Endothelial cell (in vitro differentiated cells): ENCODE measurements around the gene KBTBD8. TPM values are rescaled to one million over a fixed set of nuclear protein-coding genes. Genes with fewer than 3 reads are reported as not detected.

Source experiments
- DNase-seq: peaks from one replicate; pipeline ENCODE4 v3.0.0; 2021; ENCODE audit warnings: low spot score
- H3K27ac Mint-ChIP-seq: one replicate; pipeline ENCODE4 v1.8.0; 2021; ENCODE audit warnings: mixed read lengths, inconsistent platforms; ENCODE audit not compliant: unreplicated experiment
- H3K27me3 Mint-ChIP-seq: one replicate; pipeline ENCODE4 v1.8.0; 2021; ENCODE audit warnings: mild to moderate bottlenecking, moderate library complexity, mixed read lengths, inconsistent platforms; ENCODE audit not compliant: unreplicated experiment
- H3K36me3 Mint-ChIP-seq: one replicate; pipeline ENCODE4 v1.8.0; 2021; ENCODE audit warnings: mild to moderate bottlenecking, low read depth, mixed read lengths, inconsistent platforms; ENCODE audit not compliant: unreplicated experiment
- H3K4me1 Mint-ChIP-seq: one replicate; pipeline ENCODE4 v1.8.0; 2021; ENCODE audit warnings: mild to moderate bottlenecking, mixed read lengths, inconsistent platforms; ENCODE audit not compliant: unreplicated experiment
- H3K4me3 Mint-ChIP-seq: one replicate; pipeline ENCODE4 v1.8.0; 2021; ENCODE audit warnings: mild to moderate bottlenecking, mixed read lengths, inconsistent platforms; ENCODE audit not compliant: unreplicated experiment
- H3K9me3 Mint-ChIP-seq: one replicate; pipeline ENCODE4 v1.8.0; 2021; ENCODE audit warnings: mixed read lengths, inconsistent platforms; ENCODE audit not compliant: unreplicated experiment
- CTCF ChIP-seq: fragments of 200-600 bp; sonication (generic); IDR thresholded peaks from one replicate; pipeline ENCODE4 v1.5.0; 2021; ENCODE audit warnings: antibody characterized with exemption; ENCODE audit not compliant: unreplicated experiment
- total RNA-seq: library from RNA; stranded (reverse); fragmentation: NEBNext Ultra II Directional; extraction: Animal tissue kit (Norgen Biotek cat#: 25700); gene quantifications from one replicate; pipeline ENCODE4 v1.2.1, GENCODE V29; 2021; ENCODE audit not compliant: unreplicated experiment

Gene KBTBD8
- total RNA-seq, 1 donor from 2014 or later: 6.3 TPM

DNA sequence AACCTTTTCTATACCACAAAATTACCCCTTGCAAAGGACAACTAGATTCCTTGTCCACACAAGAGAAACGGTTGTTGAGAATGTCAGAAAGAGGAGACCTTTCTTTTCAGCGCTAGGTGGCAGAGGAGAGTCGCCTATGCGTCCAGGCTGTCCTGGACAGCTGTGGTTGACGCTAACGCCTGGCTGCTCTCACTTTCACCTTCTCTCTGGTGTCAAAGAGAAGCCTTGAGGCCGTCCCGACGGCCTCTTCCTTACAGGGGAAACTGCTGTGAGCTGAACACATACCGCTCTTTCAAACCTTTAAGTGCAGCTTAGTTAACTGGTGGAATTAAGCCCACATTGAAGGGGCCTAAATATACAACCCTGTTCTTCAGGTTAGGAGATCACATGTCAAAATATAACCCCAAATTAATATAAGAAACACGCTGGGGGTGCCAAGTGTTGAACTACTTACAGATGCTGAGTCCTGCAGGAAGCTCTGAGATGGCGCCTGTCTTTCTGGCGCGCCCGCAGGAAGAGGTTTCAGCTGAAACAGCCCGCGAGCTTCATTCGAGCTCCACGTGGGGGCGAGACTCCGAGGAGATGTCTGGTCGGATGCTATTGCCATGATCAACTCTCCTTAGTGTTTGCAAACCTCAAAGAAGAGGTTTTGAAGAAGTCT lies 26.1 kb upstream of the KBTBD8 start:
- Mint-ChIP-seq H3K36me3 (no peaks in the 10 kb centered on the region), H3K27ac (peak overlapping the region; percentile 79), H3K9me3 (no peaks in the 10 kb centered on the region), H3K4me1 (peaks cover 6% of the 10 kb centered on the region), H3K4me3 (no peak overlapping the region), H3K27me3 (no peaks in the 10 kb centered on the region)
- peak; percentile 56 for TF ChIP-seq CTCF
- DNase-seq: peak; percentile 76

- Mint-ChIP-seq H3K27me3 (peaks cover 3% of the 10 kb centered on the region), H3K4me3 (no peak overlapping the region), H3K9me3 (no peaks in the 10 kb centered on the region), H3K36me3 (no peaks in the 10 kb centered on the region), H3K4me1 (no peaks in the 10 kb centered on the region), H3K27ac (no peak overlapping the region)
- TF ChIP-seq CTCF: no peak
- no peak for DNase-seq
Measured at GRCh38 chr3:66980791-66981190, 17.3 kb upstream of the KBTBD8 start.

DNA sequence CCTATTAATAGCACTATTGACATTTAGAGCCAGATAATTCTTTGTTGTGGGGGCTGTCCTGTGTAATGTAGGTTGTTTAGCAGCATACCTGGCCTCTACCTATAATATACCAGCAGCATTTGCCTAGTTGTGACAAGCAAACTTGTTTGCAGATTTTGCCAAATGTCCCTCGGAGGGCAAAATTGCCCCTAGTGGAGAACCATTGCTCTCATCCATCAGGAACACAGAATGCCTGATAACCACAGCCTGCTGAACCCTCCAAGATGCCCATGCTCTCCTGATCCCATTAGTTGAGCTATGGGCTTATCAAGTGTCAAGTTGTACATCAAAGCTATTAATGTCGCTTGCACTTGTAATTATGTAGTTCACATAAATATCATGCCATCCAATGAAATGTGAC lies 15.0 kb upstream of the KBTBD8 start:
- H3K27ac Mint-ChIP-seq: no peak overlapping the region
- no peaks in the 10 kb centered on the region for H3K9me3 Mint-ChIP-seq
- H3K27me3 Mint-ChIP-seq: no peaks in the 10 kb centered on the region
- H3K36me3 Mint-ChIP-seq: no peaks in the 10 kb centered on the region
- no peak overlapping the region for H3K4me3 Mint-ChIP-seq
- DNase-seq: no peak
- no peaks in the 10 kb centered on the region for H3K4me1 Mint-ChIP-seq
- peak; percentile 28 for TF ChIP-seq CTCF

GRCh38 chr3:66985336-66985920 lies 12.7 kb upstream of the KBTBD8 start:
- H3K27ac Mint-ChIP-seq: no peak overlapping the region
- no peaks in the 10 kb centered on the region for H3K9me3 Mint-ChIP-seq
- TF ChIP-seq CTCF: no peak
- H3K4me3 Mint-ChIP-seq: no peak overlapping the region
- H3K4me1 Mint-ChIP-seq: no peaks in the 10 kb centered on the region
- no peaks in the 10 kb centered on the region for H3K27me3 Mint-ChIP-seq
- no peaks in the 10 kb centered on the region for H3K36me3 Mint-ChIP-seq
- no peak for DNase-seq

DNA sequence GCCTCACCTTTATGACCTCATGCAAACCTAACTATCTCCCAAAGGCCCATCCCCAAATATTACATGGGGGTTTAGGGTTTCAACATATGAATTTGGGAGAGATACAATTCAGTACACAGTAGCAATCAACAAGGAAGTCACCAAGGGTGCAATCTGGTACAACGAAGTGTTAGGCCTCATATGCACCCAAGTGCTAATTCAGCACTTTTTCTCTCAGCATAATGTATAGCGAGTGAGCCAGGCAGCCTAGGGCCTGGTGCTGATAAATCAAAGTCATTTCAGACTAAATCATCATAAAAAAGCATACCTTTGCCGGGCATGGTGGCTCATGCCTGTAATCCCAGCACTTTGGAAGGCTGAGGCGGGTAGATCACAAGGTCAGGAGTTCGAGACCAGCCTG lies 11.7 kb upstream of the KBTBD8 start:
- no peak for TF ChIP-seq CTCF
- no peaks in the 10 kb centered on the region for H3K4me1 Mint-ChIP-seq
- no peak overlapping the region for H3K4me3 Mint-ChIP-seq
- no peaks in the 10 kb centered on the region for H3K27me3 Mint-ChIP-seq
- DNase-seq: no peak
- H3K27ac Mint-ChIP-seq: no peak overlapping the region
- H3K36me3 Mint-ChIP-seq: no peaks in the 10 kb centered on the region
- H3K9me3 Mint-ChIP-seq: no peaks in the 10 kb centered on the region
